GM12878 (cell line): Measurements from ENCODE around the gene NCBP1. TPM values are rescaled to one million over a fixed set of nuclear protein-coding genes. Genes with fewer than 3 reads are reported as not detected.

Experiments
- ATAC-seq: fragments of 200-7000 bp; cut with Tn5 transposase; 3 replicates; pipeline ENCODE4 v1.9.1; 2020; ENCODE audit warnings: mild to moderate bottlenecking, moderate library complexity
- BruUV-seq: library from RNA; stranded (reverse); fragments of 400-500 nt; replicated peaks from 2 replicates; lab custom pipeline; 2021; lab: Mats Ljungman, UMichigan
- CTCF ChIA-PET: fragments of 300-600 bp; sonication (Branson Sonifier 250); formaldehyde crosslinking; extraction: SDS; loops from one replicate; lab custom pipeline; 2021; ENCODE audit warnings: inconsistent platforms; lab: Yijun Ruan, JAX
- POLR2A ChIA-PET: fragments of 350-600 bp; formaldehyde crosslinking; extraction: SDS; loops from one replicate; lab custom pipeline; 2021; ENCODE audit warnings: inconsistent platforms; lab: Charles Lee
- RAD21 ChIA-PET: fragments of 300-600 bp; sonication (Branson Sonifier 250); formaldehyde crosslinking; loops from one replicate; lab custom pipeline; 2023; ENCODE audit warnings: antibody characterized with exemption; ENCODE audit not compliant: unreplicated experiment; lab: Charles Lee
- SMC1A ChIA-PET: fragments of 300-600 bp; sonication (Branson Sonifier 250); formaldehyde crosslinking; loops from one replicate; lab custom pipeline; 2023; ENCODE audit not compliant: unreplicated experiment, uncharacterized antibody; lab: Charles Lee
- DNase-seq: peaks from one replicate; pipeline ENCODE4 v3.0.0-alpha.2; 2011; ENCODE audit warnings: low read depth, low spot score
- FAIRE-seq: peaks from 3 replicates; lab custom pipeline; 2011; peaks lifted over from hg19 to GRCh38; lab: Jason Lieb, UNC
- H2AFZ ChIP-seq: 2 replicates; pipeline ENCODE4 v1.6.0; 2011; ENCODE audit warnings: low read depth, low read length, control low read depth; ENCODE audit not compliant: control insufficient read depth
- H3K27ac ChIP-seq: 2 replicates; pipeline ENCODE4 v1.5.1; 2011; ENCODE audit warnings: control low read depth; ENCODE audit not compliant: control insufficient read depth, insufficient read depth
- H3K27me3 ChIP-seq, 2 experiments: replicated peaks in 1 of 2; 2 replicates each; pipeline versions ENCODE4 v1.6.0 to v1.6.1; 2011; ENCODE audit warnings: low read length in 1 of 2; ENCODE audit not compliant: control insufficient read depth in 2 of 2, insufficient read depth in 2 of 2
- H3K36me3 ChIP-seq, 2 experiments: 2 replicates each; pipeline ENCODE4 v1.5.1; 2011; ENCODE audit warnings: low read length in 1 of 2; ENCODE audit not compliant: control insufficient read depth in 2 of 2, insufficient read depth in 2 of 2
- H3K4me1 ChIP-seq: 2 replicates; pipeline ENCODE4 v1.6.1; 2011; ENCODE audit warnings: mild to moderate bottlenecking, low read length, moderate library complexity, mixed read lengths; ENCODE audit not compliant: control insufficient read depth, insufficient read depth
- H3K4me2 ChIP-seq: 2 replicates; pipeline ENCODE4 v1.6.0; 2011; ENCODE audit warnings: control low read depth; ENCODE audit not compliant: control insufficient read depth, insufficient read depth
- H3K4me3 ChIP-seq: fragments of 200-600 bp; sonication (generic); 2 replicates; pipeline ENCODE4 v1.5.1; 2016
- H3K79me2 ChIP-seq: 2 replicates; pipeline ENCODE4 v1.6.0; 2011; ENCODE audit warnings: low read length; ENCODE audit not compliant: control insufficient read depth, insufficient read depth
- H3K9ac ChIP-seq: 2 replicates; pipeline ENCODE4 v1.8.0; 2011; ENCODE audit warnings: low read length, control low read depth, mixed read lengths; ENCODE audit not compliant: control insufficient read depth, insufficient read depth
- H3K9me3 ChIP-seq: replicated peaks from 3 replicates; pipeline ENCODE4 v1.5.1; 2011; ENCODE audit warnings: mild to moderate bottlenecking, low read length; ENCODE audit not compliant: control insufficient read depth, insufficient read depth
- H4K20me1 ChIP-seq: 2 replicates; pipeline ENCODE4 v1.6.0; 2011; ENCODE audit not compliant: control insufficient read depth, insufficient read depth
- BHLHE40 ChIP-seq, 2 experiments: fragments of 450-650 bp in 1 of 2; IDR thresholded peaks; 2 replicates each; pipeline ENCODE4 v1.6.1; 2011 to 2017; ENCODE audit warnings: low read depth in 2 of 2, borderline replicate concordance in 1 of 2, improper control_type of control experiment in 1 of 2, low read length in 1 of 2, mild to moderate bottlenecking in 1 of 2
- CBFB ChIP-seq: IDR thresholded peaks from 2 replicates; pipeline ENCODE4 v1.6.1; 2016; ENCODE audit warnings: antibody characterized with exemption, low read depth
- IKZF1 ChIP-seq: fragments of 450-650 bp; conservative IDR thresholded peaks from 2 replicates; pipeline ENCODE4 v1.6.1; 2017; ENCODE audit warnings: antibody characterized with exemption, mild to moderate bottlenecking
- ZBED1 ChIP-seq: IDR thresholded peaks from 2 replicates; pipeline ENCODE4 v1.6.1; 2016; ENCODE audit warnings: borderline replicate concordance
- WGBS: methylation state at CpG from one replicate; pipeline ENCODE4 v1.1.6; 2016; ENCODE audit warnings: low lambda C conversion rate; ENCODE audit not compliant: insufficient replicate concordance, insufficient coverage; ENCODE audit errors: missing lambda C conversion rate; 5-methylcytosine and 5-hydroxymethylcytosine counted together
- in situ Hi-C: fragments of 300-500 bp; cut with MboI; formaldehyde crosslinking; loops from 9 replicates; pipeline ENCODE4 v1.14.3; 2018; ENCODE audit warnings: mixed read lengths
- intact Hi-C: fragments of 100-400 bp; cut with micrococcal nuclease; formaldehyde crosslinking; loops from one replicate; pipeline ENCODE4 v1.14.2; 2022; ENCODE audit not compliant: unreplicated experiment
- polyA plus RNA-seq, 11 experiments: library from polyadenylated mRNA; depleted of rRNA in 4 of 11; unstranded in 6 of 11; stranded (reverse) in 5 of 11; fragments of >200 nt; fragmentation: Nextera tagmentation in 4 of 11; fragmentation: Illumina TruSeq in 1 of 11; extraction: Ambion mirVana in 4 of 11; extraction: Trizol in 1 of 11; gene quantifications; 1 replicate in 1 of 11; 2 replicates in 10 of 11; pipeline versions ENCODE4 v1.2.1 to v1.2.3, GENCODE V29; 2011 to 2016; ENCODE audit warnings: inconsistent platforms in 2 of 11, missing spikeins in 2 of 11, low read depth in 1 of 11
- total RNA-seq, 4 experiments: library from RNA; depleted of rRNA in 3 of 4; stranded (reverse); fragments of >200 nt in 3 of 4; fragmentation: Illumina TruSeq in 1 of 4; extraction: Trizol in 1 of 4; gene quantifications; 2 replicates each; pipeline versions ENCODE4 v1.2.1 to v1.2.3, GENCODE V29; 2013 to 2021
- TF ChIP-seq, protein P1 (sequence below): fragments of 450-650 bp; IDR thresholded peaks from 2 replicates; pipeline ENCODE4 v1.6.1; 2016; ENCODE audit warnings: mild to moderate bottlenecking
- TF ChIP-seq, protein P2 (sequence below): fragments of 450-650 bp; IDR thresholded peaks from 2 replicates; pipeline ENCODE4 v1.6.1; 2017; ENCODE audit warnings: low read depth, mild to moderate bottlenecking, moderate library complexity
- TF ChIP-seq, protein P3 (sequence below): fragments of 450-650 bp; formaldehyde crosslinking; IDR thresholded peaks from 2 replicates; pipeline ENCODE4 v1.4.0; 2020; ENCODE audit warnings: mild to moderate bottlenecking, moderate library complexity

NCBP1 gene
- total and polyA plus RNA-seq, 10 of the 15 experiments (the other 5 are each of a cell fraction or from before 2014, with no cell fraction given) = 14.7 to 70.9 (median 36.0) TPM

DNA sequence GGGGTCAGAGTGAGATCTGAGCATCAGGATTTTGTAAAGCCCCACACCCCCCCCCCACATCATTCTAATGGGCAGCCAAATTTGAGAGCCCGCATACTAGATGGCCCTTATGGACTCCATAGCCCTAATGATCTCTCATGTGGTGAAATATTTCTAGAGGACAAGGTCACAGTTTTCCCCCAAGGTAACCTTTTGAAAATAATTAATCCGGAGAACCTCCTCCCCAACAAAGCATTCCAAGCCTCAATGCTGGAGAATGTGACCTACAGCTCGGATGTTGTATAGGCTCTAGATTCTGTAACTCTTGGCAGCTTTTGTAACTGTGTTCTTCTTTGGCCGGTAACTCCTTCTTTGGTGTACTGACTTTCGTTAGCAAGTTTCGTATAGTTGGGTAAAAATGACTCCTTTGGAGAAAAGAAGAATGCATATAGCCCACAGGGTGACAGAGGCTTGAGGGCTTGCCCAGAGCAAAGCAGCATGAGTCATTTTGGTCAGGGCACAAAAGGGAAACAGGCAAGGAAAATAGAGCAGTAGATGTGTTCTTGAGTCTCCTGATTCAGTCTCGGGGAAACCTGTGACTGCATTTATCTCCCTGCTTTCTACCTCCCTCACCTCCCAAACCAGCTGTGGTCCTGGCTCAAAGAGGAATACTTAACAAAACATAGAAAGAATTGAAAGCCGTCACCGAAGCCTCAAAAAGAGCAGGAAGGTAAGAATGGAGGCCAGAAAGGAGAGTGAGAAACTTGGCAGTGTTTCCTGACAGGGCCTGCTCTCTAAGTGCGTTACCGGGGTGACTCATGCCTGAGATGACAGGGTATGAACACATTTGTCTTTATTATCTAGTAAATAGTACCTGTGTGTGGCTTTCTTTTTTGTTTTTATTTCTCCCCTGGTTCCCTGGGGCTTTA lies 70.1 kb downstream of the NCBP1 start (continued):
- 0 out of 4 replicates have a peak, but pooled peaks of 1 of the 2 experiments have one; percentile 13 for TF ChIP-seq BHLHE40 (IDR thresholded peaks at IDR 0.05; ENCODE audit: borderline replicate concordance in 1 of 2, low read depth in 2 of 2, low read length in 1 of 2)
- TF ChIP-seq, protein P1, sequence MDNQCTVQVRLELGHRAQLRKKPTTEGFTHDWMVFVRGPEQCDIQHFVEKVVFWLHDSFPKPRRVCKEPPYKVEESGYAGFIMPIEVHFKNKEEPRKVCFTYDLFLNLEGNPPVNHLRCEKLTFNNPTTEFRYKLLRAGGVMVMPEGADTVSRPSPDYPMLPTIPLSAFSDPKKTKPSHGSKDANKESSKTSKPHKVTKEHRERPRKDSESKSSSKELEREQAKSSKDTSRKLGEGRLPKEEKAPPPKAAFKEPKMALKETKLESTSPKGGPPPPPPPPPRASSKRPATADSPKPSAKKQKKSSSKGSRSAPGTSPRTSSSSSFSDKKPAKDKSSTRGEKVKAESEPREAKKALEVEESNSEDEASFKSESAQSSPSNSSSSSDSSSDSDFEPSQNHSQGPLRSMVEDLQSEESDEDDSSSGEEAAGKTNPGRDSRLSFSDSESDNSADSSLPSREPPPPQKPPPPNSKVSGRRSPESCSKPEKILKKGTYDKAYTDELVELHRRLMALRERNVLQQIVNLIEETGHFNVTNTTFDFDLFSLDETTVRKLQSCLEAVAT = 0 out of 2 replicates have a peak, but pooled peaks have one; percentile 33
- TF ChIP-seq, protein P2, sequence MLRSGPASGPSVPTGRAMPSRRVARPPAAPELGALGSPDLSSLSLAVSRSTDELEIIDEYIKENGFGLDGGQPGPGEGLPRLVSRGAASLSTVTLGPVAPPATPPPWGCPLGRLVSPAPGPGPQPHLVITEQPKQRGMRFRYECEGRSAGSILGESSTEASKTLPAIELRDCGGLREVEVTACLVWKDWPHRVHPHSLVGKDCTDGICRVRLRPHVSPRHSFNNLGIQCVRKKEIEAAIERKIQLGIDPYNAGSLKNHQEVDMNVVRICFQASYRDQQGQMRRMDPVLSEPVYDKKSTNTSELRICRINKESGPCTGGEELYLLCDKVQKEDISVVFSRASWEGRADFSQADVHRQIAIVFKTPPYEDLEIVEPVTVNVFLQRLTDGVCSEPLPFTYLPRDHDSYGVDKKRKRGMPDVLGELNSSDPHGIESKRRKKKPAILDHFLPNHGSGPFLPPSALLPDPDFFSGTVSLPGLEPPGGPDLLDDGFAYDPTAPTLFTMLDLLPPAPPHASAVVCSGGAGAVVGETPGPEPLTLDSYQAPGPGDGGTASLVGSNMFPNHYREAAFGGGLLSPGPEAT = peak; percentile 34; the same call in 1 of the 2 replicates

DNA sequence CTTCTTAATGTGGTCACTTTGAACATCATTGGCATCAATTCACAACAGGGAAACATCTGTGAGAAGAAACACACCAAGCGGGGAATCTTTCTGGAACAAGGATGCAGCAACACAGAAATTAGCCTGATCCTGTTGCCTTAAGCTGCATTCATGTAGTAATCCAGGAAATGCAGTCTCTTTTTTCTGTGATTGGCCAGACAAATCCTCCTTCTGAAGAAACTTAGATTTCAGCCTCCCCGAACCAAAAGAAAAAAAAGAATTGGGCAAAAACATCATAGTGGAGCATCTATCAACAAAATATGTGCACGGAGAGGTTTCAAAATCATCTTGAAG lies 70.7 kb downstream of the NCBP1 start:
- peaks cover 1 to 2% of the 10 kb centered on the region in 2 experiments; a peak in 1 of 4 replicates for H3K27me3 ChIP-seq
- H3K79me2 ChIP-seq = no peaks in the 10 kb centered on the region
- ChIA-PET RAD21 (interaction anchor here (1.3 kb wide), 1 partner anchor 294 kb away, joined by 3 read pairs; no protein-coding TSS in a partner anchor), SMC1A (interaction anchor here (0.8 to 2.3 kb wide), 4 partner anchors 8 to 196 kb away, joined by 3 to 9 read pairs (median 4); no protein-coding TSS in a partner anchor), POLR2A (interaction anchor here (1.2 to 1.5 kb wide), 2 partner anchors 8 to 197 kb away, joined by 3 to 4 read pairs; no protein-coding TSS in a partner anchor), CTCF (interaction anchor here (1.0 to 3.3 kb wide), 3 partner anchors 145 to 203 kb away, joined by 3 to 50 read pairs (median 4); no protein-coding TSS in a partner anchor)
- BruUV-seq = no TSS peak
- H2AFZ ChIP-seq = no peak overlapping the region
- H4K20me1 ChIP-seq = no peaks in the 10 kb centered on the region
- ATAC-seq (no peak), DNase-seq (no peak), FAIRE-seq (no peak)
- no peaks in the 10 kb centered on the region for H3K36me3 ChIP-seq
- peaks cover 5% of the 10 kb centered on the region; the same call in 1 of the 2 replicates for H3K4me1 ChIP-seq
- in situ Hi-C loops (no loop called here), intact Hi-C loops (no loop called here)
- 62% methylated on average over 3 of the region's 3 CpGs for WGBS
- no peak overlapping the region for H3K4me2 ChIP-seq
- H3K27ac ChIP-seq = no peak overlapping the region
- no peaks in the 10 kb centered on the region for H3K9me3 ChIP-seq
- no peak overlapping the region for H3K9ac ChIP-seq
- no peak overlapping the region for H3K4me3 ChIP-seq
- TF ChIP-seq CBFB = no peak
- no peak for TF ChIP-seq ZBED1
- TF ChIP-seq, protein P3, sequence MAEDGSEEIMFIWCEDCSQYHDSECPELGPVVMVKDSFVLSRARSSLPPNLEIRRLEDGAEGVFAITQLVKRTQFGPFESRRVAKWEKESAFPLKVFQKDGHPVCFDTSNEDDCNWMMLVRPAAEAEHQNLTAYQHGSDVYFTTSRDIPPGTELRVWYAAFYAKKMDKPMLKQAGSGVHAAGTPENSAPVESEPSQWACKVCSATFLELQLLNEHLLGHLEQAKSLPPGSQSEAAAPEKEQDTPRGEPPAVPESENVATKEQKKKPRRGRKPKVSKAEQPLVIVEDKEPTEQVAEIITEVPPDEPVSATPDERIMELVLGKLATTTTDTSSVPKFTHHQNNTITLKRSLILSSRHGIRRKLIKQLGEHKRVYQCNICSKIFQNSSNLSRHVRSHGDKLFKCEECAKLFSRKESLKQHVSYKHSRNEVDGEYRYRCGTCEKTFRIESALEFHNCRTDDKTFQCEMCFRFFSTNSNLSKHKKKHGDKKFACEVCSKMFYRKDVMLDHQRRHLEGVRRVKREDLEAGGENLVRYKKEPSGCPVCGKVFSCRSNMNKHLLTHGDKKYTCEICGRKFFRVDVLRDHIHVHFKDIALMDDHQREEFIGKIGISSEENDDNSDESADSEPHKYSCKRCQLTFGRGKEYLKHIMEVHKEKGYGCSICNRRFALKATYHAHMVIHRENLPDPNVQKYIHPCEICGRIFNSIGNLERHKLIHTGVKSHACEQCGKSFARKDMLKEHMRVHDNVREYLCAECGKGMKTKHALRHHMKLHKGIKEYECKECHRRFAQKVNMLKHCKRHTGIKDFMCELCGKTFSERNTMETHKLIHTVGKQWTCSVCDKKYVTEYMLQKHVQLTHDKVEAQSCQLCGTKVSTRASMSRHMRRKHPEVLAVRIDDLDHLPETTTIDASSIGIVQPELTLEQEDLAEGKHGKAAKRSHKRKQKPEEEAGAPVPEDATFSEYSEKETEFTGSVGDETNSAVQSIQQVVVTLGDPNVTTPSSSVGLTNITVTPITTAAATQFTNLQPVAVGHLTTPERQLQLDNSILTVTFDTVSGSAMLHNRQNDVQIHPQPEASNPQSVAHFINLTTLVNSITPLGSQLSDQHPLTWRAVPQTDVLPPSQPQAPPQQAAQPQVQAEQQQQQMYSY (CRISPR knock-in tag) = no peak
- 0 out of 2 replicates have a peak, but pooled peaks have one; percentile 1 for TF ChIP-seq IKZF1
